Measurements from ENCODE around the gene GEMIN5.

Gene GEMIN5

DNA sequence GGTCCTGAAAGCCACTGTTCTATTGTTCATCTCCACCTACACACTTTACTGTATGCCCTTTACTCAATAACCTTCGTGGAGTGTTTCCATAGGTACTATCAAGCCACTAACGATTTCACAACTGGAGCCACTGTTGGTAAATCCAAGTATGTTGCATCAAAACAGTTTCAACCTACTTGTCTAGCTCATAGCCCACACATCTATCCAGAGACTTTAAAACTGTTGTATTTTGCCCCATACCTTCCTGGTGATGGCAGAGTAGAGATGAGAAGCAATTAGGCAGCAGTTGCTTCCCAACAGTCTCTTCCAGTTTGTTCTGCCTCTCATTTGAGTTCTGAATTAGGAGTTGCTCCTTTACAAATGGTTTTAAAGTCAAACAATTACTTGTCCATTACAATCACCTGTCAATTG lies 88.2 kb downstream of the GEMIN5 start:
- no peak for DNase-seq (ENCODE audit: low read depth in 3 of 3, low spot score in 1 of 3)

DNA sequence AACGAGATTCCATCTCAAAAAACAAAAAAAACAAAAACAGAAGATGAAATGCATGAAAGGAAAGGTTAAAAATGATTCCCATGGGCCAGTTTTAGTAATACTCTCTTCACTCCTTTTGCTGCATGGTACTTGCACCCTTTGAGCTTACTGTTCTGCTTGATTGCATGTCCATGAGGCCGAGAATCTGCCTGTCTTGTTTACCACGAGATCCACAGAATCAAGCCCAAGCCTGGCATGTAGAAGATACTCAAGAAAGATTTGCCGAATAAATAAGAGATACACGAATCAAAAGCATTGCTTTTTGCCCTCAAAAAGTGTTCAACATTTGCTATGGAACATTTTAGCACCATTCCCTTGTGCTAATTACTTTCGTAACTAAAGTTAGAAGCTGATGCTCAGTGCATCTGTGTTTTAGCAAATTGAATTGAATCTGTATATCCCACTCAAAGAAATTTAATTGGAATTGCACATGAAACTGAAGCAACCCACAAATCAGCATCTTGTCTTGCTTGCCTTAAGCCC lies 88.7 kb downstream of the GEMIN5 start:
- DNase-seq (ENCODE audit: low read depth in 3 of 3, low spot score in 1 of 3): no peak

DNA sequence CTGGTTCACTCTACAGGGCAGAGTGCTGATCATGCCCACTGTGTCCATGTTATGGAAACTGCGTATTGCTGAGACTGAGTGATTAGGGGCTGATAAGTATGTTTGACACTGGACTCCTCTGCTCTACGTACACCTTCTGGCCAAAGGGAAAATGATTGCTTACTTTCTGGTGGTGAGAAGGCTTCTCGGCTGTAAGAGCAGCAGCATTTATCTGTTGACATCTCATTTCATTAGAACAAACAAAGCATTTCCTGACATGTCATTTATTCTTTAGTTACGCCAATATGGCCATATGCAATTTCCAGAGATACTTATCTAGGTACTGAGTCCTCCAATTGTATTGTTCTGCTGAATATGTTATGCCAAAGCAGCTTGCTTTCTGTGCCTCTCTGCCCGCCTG lies 93.2 kb downstream of the GEMIN5 start:
- DNase-seq (ENCODE audit: low read depth in 3 of 3, low spot score in 1 of 3): no peak

DNA sequence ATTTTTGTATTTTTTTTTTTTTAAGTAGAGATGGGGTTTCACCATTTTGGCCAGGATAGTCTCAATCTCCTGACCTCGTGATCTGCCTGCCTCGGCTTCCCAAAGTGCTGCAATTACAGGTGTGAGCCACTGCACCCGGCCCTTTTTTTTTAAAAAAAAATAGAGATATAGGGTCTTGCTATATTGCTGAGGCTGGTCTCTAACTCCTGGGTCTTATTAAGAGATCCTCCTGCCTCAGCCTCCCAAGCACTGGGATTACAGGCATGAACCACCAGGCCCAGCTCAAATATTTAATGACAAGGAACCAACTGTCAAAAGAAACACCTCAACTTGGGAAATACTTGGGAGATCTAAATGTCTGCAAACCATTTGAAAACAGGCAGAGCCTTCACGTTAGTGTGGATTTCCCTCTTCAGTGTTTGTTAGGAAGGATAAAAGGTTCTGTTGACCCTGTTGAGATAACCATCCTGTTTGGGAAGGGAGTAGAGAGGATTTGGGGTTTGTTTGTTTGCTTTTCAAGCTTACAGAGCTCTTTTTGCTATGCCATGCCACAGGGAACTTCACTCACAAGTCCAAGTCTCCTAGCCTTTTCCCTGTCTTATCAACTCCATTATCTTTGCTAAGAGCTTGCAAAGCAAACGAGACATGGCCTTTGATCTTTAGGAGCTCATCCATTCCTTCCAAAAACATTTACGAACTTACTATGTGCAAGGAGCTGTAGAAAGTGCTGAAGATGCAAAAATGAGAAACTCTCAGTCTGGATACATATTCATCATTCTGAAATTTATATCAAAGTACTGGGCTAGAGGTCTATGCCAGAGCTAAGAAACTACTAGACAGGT lies 95.1 kb downstream of the GEMIN5 start:
- DNase-seq (ENCODE audit: low read depth in 3 of 3, low spot score in 1 of 3): no peak

DNA sequence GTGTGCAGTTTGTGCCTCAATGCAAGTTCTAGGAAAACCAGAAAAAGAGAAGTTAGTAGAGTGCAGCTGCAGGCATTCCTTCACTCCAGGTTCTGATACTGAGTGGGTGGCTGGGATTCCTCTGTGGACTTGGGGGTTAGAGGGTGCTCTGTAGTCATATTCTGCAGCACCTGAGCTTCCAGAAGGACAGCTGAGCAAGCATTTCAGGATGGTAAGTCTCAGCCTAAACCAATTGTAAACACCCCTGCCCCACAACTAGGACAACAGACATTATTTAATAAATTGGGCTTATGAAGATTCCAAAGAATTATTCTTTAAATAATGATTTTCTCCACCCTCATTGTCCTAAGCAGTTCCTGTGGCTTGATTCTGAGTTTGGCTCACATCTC lies 96.7 kb downstream of the GEMIN5 start:
- DNase-seq (ENCODE audit: low read depth in 3 of 3, low spot score in 1 of 3): no peak

DNA sequence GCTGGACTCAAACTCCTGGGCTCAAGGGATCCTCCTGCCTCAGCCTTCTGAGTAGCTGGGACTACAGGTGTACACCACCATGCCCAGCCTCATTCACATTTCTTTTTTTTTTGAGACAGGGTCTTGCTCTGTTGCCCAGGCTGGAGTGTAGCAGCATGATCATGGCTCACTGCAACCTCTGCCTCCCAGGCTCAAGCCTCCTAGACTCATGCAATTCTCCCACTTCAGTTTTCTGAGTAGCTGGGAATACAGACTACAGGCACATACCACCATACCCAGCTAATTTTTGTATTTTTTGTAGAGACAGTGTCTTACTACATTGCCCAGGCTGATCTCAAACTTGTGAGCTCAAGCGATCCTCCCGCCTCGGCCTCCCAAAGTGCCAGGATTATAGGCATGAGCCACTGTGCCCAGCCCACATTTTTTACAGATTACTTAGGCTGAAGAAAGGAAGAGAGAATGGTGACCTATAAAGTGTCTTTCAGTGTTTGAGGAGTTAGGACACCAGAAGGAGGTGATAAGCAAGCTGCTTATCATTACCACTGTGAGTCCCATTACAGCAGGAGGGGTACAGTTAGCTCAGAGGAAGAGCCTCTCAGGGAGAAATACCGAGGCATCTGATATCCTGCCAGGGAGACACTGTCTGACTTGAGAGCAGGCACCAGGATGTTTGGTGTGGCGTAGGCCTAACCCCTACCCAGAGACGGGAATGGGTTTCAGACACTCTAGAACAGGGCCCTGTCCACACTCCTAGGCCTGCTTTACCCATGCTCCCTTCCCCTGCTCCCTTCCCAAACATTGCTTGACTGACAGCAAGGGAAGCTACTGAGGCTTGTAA lies 97.4 kb downstream of the GEMIN5 start:
- DNase-seq (ENCODE audit: low read depth in 3 of 3, low spot score in 1 of 3): no peak
